DOHH2 (cell line): Measurements from ENCODE around the gene CDK6.

ENCODE experiments used
- EZH2phosphoT487 ChIP-seq: fragments of 200-600 bp; sonication (generic); IDR thresholded peaks from 2 replicates; pipeline ENCODE4 v1.6.1; 2017; ENCODE audit warnings: borderline replicate concordance, mild to moderate bottlenecking, antibody characterized with exemption, low read length, moderate library complexity, mixed read lengths
- TF ChIP-seq, protein P1 (sequence below): fragments of 200-600 bp; sonication (generic); IDR thresholded peaks from one replicate; pipeline ENCODE4 v1.5.1; 2014; ENCODE audit warnings: antibody characterized with exemption, mild to moderate bottlenecking, low read depth, low read length; ENCODE audit not compliant: poor library complexity, severe bottlenecking

DNA sequence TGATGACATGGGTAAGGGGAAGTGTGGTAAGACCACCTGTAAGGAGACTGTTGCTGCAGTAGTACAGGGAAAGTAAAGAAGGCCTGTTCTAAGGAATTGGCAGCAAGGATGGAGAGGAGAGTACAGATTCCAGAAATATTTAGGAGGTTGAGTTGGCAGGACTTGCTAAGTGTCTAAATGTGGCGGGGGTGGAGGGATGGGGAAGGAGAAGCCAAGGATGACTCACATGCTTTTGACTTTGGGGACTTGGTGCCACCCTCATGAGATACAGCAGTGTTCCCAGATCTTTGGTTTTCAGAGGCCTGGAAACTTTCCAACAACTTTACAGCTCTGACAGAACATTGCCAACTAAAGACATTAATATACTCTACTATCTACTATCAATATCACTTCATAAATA is 45.4 kb downstream of the CDK6 start:
- TF ChIP-seq, protein P1, sequence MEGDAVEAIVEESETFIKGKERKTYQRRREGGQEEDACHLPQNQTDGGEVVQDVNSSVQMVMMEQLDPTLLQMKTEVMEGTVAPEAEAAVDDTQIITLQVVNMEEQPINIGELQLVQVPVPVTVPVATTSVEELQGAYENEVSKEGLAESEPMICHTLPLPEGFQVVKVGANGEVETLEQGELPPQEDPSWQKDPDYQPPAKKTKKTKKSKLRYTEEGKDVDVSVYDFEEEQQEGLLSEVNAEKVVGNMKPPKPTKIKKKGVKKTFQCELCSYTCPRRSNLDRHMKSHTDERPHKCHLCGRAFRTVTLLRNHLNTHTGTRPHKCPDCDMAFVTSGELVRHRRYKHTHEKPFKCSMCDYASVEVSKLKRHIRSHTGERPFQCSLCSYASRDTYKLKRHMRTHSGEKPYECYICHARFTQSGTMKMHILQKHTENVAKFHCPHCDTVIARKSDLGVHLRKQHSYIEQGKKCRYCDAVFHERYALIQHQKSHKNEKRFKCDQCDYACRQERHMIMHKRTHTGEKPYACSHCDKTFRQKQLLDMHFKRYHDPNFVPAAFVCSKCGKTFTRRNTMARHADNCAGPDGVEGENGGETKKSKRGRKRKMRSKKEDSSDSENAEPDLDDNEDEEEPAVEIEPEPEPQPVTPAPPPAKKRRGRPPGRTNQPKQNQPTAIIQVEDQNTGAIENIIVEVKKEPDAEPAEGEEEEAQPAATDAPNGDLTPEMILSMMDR = no peak
- no peak for TF ChIP-seq EZH2phosphoT487
